ENCODE measurements around the gene GMPR. TPM values are rescaled to one million over a fixed set of nuclear protein-coding genes. Genes with fewer than 3 reads are reported as not detected.
A peak's percentile ranks its signal among the peaks of the same experiment; 100 is the strongest.

GMPR gene
- total and polyA plus RNA-seq, 4 experiments from 2014 or later = 0.56 to 0.68 TPM; not detected in 2

DNA sequence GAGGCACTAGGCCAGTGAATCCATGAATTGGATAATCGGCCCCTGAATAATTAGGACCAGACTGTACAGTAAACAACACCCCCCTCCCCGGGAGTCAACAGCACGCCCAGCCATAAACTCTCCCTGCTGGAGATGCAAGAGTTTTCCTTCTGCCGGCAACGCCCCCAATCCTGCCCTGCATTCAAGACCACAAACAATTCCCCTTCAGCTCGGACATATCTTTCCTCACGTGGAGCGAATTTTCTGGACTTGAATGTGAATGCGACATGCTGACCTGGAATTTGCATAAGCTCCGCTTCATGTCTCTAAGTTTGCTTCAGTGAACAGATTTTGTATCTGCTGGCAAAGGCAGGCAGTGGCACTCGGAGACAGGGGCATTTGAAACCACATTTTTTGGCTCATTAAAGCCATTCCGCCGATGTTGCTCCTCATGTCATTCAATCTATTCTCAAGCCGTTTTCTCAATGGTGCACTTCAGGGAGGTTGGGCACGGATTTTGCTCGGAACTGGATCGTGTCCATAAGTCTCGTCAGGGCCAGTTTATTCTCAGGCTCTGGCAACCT is 38.0 kb upstream of the GMPR start:
- DNase-seq = no peak
- H3K4me1 ChIP-seq (ENCODE audit: insufficient read depth, low read length) = no peaks in the 10 kb centered on the region
- Mint-ChIP-seq H3K36me3 (no peaks in the 10 kb centered on the region), H3K4me1 (no peaks in the 10 kb centered on the region), H3K4me3 (no peak overlapping the region), H3K27ac (no peak overlapping the region), H3K9me3 (no peaks in the 10 kb centered on the region), H3K27me3 (peaks cover 5 to 21% of the 10 kb centered on the region in 2 donors)
- no peaks in the 10 kb centered on the region for H3K9me3 ChIP-seq (ENCODE audit: control insufficient read depth in 1 of 2, low read length in 2 of 2)
- no peak overlapping the region for H3K27ac ChIP-seq (ENCODE audit: low read depth, low read length)
- intact Hi-C loops (cut with micrococcal nuclease) = no loop called here
- ChIA-PET POLR2A (ENCODE audit: partially characterized antibody) (no interaction called here), CTCF (ENCODE audit: partially characterized antibody) (interaction anchor here (1.6 to 2.0 kb wide), 3 partner anchors 9 to 509 kb away, joined by 4 to 8 read pairs (median 5); no protein-coding TSS in a partner anchor)
- H3K36me3 ChIP-seq (ENCODE audit: insufficient read depth, low read length) = no peaks in the 10 kb centered on the region
- H3K4me3 ChIP-seq (ENCODE audit: low read length in 2 of 2) = no peak overlapping the region
- H3K27me3 ChIP-seq (ENCODE audit: insufficient read depth, low read length) = no peaks in the 10 kb centered on the region

- Mint-ChIP-seq H3K4me3 (no peak overlapping the region), H3K27me3 (peaks cover 3 to 23% of the 10 kb centered on the region in 2 donors), H3K9me3 (no peaks in the 10 kb centered on the region), H3K4me1 (peaks cover 0 to 4% (median 2%) of the 10 kb centered on the region in 4 donors), H3K27ac (peak overlapping the region in 1 of 7 donors; percentile 4), H3K36me3 (no peaks in the 10 kb centered on the region)
- no peak for DNase-seq
- no peaks in the 10 kb centered on the region for H3K9me3 ChIP-seq (ENCODE audit: control insufficient read depth in 1 of 2, low read length in 2 of 2)
- no peaks in the 10 kb centered on the region for H3K36me3 ChIP-seq (ENCODE audit: insufficient read depth, low read length)
- no peaks in the 10 kb centered on the region for H3K27me3 ChIP-seq (ENCODE audit: insufficient read depth, low read length)
- H3K4me1 ChIP-seq (ENCODE audit: insufficient read depth, low read length) = no peaks in the 10 kb centered on the region
- no peak overlapping the region for H3K4me3 ChIP-seq (ENCODE audit: low read length in 2 of 2)
- intact Hi-C loops (cut with micrococcal nuclease) = no loop called here
- ChIA-PET CTCF (ENCODE audit: partially characterized antibody) (interaction anchor here (1.6 kb wide), 1 partner anchor 510 kb away, joined by 5 read pairs; no protein-coding TSS in a partner anchor), POLR2A (ENCODE audit: partially characterized antibody) (no interaction called here)
- H3K27ac ChIP-seq (ENCODE audit: low read depth, low read length) = no peak overlapping the region
These were observed 36.7 kb upstream of the GMPR start for GRCh38 chr6:16201706-16202105.

DNA sequence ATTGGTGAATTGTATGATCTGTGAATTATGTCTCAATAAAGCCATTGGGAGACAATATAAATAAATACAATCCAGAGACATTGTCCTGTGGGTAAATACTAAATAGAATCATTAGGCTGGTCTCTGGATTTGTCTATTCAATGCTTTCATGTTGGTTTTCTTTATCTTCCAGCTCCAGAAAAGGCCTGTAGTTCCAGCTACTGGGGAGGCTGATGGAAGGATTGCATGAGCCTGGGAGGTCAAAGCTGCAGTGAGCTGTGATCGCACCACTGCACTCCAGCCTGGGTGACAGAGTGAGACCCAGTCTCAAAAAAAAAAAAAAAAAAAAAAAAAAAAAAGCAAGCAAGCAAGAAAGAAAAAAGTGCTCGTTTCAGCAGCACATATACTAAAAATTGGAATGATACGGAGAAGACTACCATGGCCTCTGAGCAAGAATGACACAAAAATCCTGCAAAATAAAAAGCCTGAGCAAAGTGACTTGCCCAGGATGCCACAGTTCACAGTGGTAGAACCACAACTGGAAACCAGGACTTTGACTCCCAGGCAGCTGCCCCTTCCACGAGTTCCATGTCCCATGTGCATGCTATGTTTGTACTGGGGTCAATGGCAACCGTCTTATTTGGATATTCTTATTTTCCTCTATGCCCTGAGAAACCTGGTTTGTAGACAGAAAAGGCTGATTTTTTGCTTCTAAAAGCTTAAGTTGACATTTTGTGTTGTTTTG is 33.6 kb upstream of the GMPR start:
- H3K27ac ChIP-seq (ENCODE audit: low read depth, low read length) = no peak overlapping the region
- POLR2A ChIA-PET (ENCODE audit: partially characterized antibody) = no interaction called here

DNA sequence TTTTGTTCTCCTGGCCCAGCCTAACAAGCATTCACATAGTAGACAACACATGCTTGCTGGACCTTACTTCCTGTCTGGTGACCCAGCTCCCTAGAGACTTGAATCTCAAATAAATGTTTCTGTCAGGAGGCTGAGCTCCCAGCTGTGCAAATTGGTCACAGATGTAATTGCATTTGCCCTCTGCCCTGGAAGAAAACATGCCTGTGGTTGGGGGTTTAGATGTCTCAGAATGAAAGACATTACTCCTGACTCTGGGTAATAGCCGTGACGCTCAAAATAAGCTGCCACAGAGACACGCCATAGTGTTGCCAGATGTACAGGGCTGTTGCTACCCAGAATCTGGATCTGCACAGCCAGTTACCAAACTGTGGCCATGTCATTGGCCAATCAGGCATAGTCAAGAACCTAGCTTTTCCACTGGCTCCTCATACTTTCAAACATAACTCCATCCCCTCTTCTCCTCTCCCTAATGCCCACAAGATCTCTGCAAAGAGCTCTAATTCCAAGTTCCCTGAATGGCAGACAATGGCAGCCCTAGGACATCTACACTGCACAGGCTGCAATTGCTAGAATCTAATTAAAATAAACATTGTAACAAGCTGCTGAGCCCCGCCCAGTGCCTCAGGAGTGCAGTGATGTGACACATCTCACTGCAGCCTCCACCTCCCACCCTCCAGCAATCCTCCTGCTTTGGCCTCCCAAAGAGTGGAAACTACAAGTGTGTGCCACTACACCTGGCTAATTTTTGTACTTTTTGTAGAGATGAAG is 32.8 kb upstream of the GMPR start:
- no peaks in the 10 kb centered on the region for H3K27me3 ChIP-seq (ENCODE audit: insufficient read depth, low read length)
- ChIA-PET POLR2A (ENCODE audit: partially characterized antibody) (no interaction called here), CTCF (ENCODE audit: partially characterized antibody) (interaction anchor here (0.7 to 9.0 kb wide), 15 partner anchors 8 to 524 kb away, joined by 3 to 147 read pairs (median 4); partner anchors contain the start of gene MYLIP)
- H3K36me3 ChIP-seq (ENCODE audit: insufficient read depth, low read length) = no peaks in the 10 kb centered on the region
- no peak for DNase-seq
- Mint-ChIP-seq H3K4me3 (no peak overlapping the region), H3K27me3 (peaks cover 8 to 23% of the 10 kb centered on the region in 2 donors), H3K27ac (no peak overlapping the region), H3K4me1 (peaks cover 0 to 4% (median 2%) of the 10 kb centered on the region in 4 donors), H3K9me3 (no peaks in the 10 kb centered on the region), H3K36me3 (no peaks in the 10 kb centered on the region)
- intact Hi-C loops (cut with micrococcal nuclease) = loop anchor here (1.0 to 5.0 kb wide), 3 partner anchors 22 to 713 kb away; no protein-coding TSS in a partner anchor
- no peak overlapping the region for H3K27ac ChIP-seq (ENCODE audit: low read depth, low read length)
- no peak overlapping the region for H3K4me3 ChIP-seq (ENCODE audit: low read length in 2 of 2)
- H3K4me1 ChIP-seq (ENCODE audit: insufficient read depth, low read length) = no peaks in the 10 kb centered on the region
- no peaks in the 10 kb centered on the region for H3K9me3 ChIP-seq (ENCODE audit: control insufficient read depth in 1 of 2, low read length in 2 of 2)

More for the DNA sequence above, 33.6 kb upstream of the GMPR start:
- no peak overlapping the region for H3K27ac Mint-ChIP-seq
- intact Hi-C loops (cut with micrococcal nuclease) = loop anchor here (5.0 kb wide), 1 partner anchor 713 kb away; no protein-coding TSS in a partner anchor
- no peaks in the 10 kb centered on the region for H3K36me3 Mint-ChIP-seq
- Histone ChIP-seq H3K27me3 (ENCODE audit: insufficient read depth, low read length) (no peaks in the 10 kb centered on the region), H3K9me3 (ENCODE audit: control insufficient read depth in 1 of 2, low read length in 2 of 2) (no peaks in the 10 kb centered on the region), H3K4me3 (ENCODE audit: low read length in 2 of 2) (no peak overlapping the region), H3K4me1 (ENCODE audit: insufficient read depth, low read length) (no peaks in the 10 kb centered on the region), H3K36me3 (ENCODE audit: insufficient read depth, low read length) (no peaks in the 10 kb centered on the region)
- DNase-seq = no peak
- peaks cover 0 to 4% (median 2%) of the 10 kb centered on the region in 4 donors for H3K4me1 Mint-ChIP-seq
- no peak overlapping the region for H3K4me3 Mint-ChIP-seq
- CTCF ChIA-PET (ENCODE audit: partially characterized antibody) = interaction anchor here (0.6 to 9.0 kb wide), 12 partner anchors 8 to 511 kb away, joined by 3 to 147 read pairs (median 6); partner anchors contain the start of gene MYLIP
- peaks cover 7 to 23% of the 10 kb centered on the region in 2 donors for H3K27me3 Mint-ChIP-seq
- no peaks in the 10 kb centered on the region for H3K9me3 Mint-ChIP-seq

GRCh38 chr6:16206595-16207037 is 31.8 kb upstream of the GMPR start:
- Histone ChIP-seq H3K27ac (ENCODE audit: low read depth, low read length) (no peak overlapping the region), H3K9me3 (ENCODE audit: control insufficient read depth in 1 of 2, low read length in 2 of 2) (no peaks in the 10 kb centered on the region), H3K36me3 (ENCODE audit: insufficient read depth, low read length) (no peaks in the 10 kb centered on the region), H3K4me1 (ENCODE audit: insufficient read depth, low read length) (no peaks in the 10 kb centered on the region), H3K4me3 (ENCODE audit: low read length in 2 of 2) (no peak overlapping the region), H3K27me3 (ENCODE audit: insufficient read depth, low read length) (no peaks in the 10 kb centered on the region)
- ChIA-PET POLR2A (ENCODE audit: partially characterized antibody) (no interaction called here), CTCF (ENCODE audit: partially characterized antibody) (interaction anchor here (0.7 to 9.0 kb wide), 11 partner anchors 8 to 513 kb away, joined by 3 to 147 read pairs (median 8); no protein-coding TSS in a partner anchor)
- peak; percentile 49 to 58 (median 55) for DNase-seq
- intact Hi-C loops (cut with micrococcal nuclease) = loop anchor here (1.0 to 5.0 kb wide), 3 partner anchors 23 to 714 kb away; no protein-coding TSS in a partner anchor
- Mint-ChIP-seq H3K9me3 (no peaks in the 10 kb centered on the region), H3K27ac (no peak overlapping the region), H3K4me1 (peaks cover 0 to 4% (median 2%) of the 10 kb centered on the region in 4 donors), H3K36me3 (no peaks in the 10 kb centered on the region), H3K4me3 (no peak overlapping the region), H3K27me3 (peaks cover 6 to 23% of the 10 kb centered on the region in 2 donors)

DNA sequence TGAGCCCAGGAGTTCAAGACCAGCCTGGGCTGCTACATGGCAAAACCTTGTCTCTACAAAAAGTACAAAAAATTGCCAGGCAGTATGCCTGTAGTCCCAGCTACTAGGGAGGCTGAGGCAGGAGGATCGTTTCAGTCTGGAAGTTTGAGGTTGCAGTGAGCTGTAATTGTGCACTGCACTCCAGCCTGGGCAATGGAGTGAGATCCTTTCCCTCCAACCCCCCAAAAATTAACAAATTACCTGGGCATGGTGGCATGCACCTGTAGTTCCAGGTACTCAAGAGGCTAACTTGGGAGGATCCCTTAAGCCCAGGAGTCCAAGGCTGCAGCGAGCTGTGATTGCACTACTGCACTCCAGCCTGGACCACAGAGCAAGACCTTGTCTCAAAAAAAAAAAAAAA is 29.4 kb upstream of the GMPR start:
- DNase-seq = no peak
- H3K9me3 ChIP-seq (ENCODE audit: control insufficient read depth in 1 of 2, low read length in 2 of 2) = no peaks in the 10 kb centered on the region
- H3K4me1 Mint-ChIP-seq = peaks cover 0 to 4% (median 2%) of the 10 kb centered on the region in 4 donors
- no peak overlapping the region for H3K27ac ChIP-seq (ENCODE audit: low read depth, low read length)
- no peaks in the 10 kb centered on the region for H3K9me3 Mint-ChIP-seq
- no peaks in the 10 kb centered on the region for H3K36me3 Mint-ChIP-seq
- H3K36me3 ChIP-seq (ENCODE audit: insufficient read depth, low read length) = no peaks in the 10 kb centered on the region
- H3K4me1 ChIP-seq (ENCODE audit: insufficient read depth, low read length) = no peaks in the 10 kb centered on the region
- no peak overlapping the region for H3K4me3 Mint-ChIP-seq
- peaks cover 8 to 24% of the 10 kb centered on the region in 2 donors for H3K27me3 Mint-ChIP-seq
- H3K27ac Mint-ChIP-seq = no peak overlapping the region
- intact Hi-C loops (cut with micrococcal nuclease) = loop anchor here (5.0 kb wide), 1 partner anchor 717 kb away; no protein-coding TSS in a partner anchor
- ChIA-PET CTCF (ENCODE audit: partially characterized antibody) (interaction anchor here (3.4 to 9.0 kb wide), 2 partner anchors 515 to 523 kb away, joined by 15 to 147 read pairs; no protein-coding TSS in a partner anchor), POLR2A (ENCODE audit: partially characterized antibody) (no interaction called here)
- H3K27me3 ChIP-seq (ENCODE audit: insufficient read depth, low read length) = no peaks in the 10 kb centered on the region
- no peak overlapping the region for H3K4me3 ChIP-seq (ENCODE audit: low read length in 2 of 2)

All from CD4-positive, alpha-beta memory T cell (primary cell).